HFFc6 (cell line): ENCODE measurements around the gene ZSWIM7. TPM values are rescaled to one million over a fixed set of nuclear protein-coding genes. Genes with fewer than 3 reads are reported as not detected.

Experiments
- DNase-seq: peaks from one replicate; pipeline ENCODE4 v3.0.0-alpha.2; 2018
- H3K27ac Mint-ChIP-seq: 2 replicates; pipeline ENCODE4 v1.8.0; 2020; ENCODE audit warnings: mild to moderate bottlenecking, mixed read lengths
- H3K27me3 Mint-ChIP-seq: 2 replicates; pipeline ENCODE4 v1.8.0; 2021; ENCODE audit warnings: mild to moderate bottlenecking, moderate library complexity, mixed read lengths; ENCODE audit not compliant: insufficient read depth
- H3K36me3 Mint-ChIP-seq: 2 replicates; pipeline ENCODE4 v1.8.0; 2021; ENCODE audit warnings: low read depth, mixed read lengths
- H3K4me1 Mint-ChIP-seq: 2 replicates; pipeline ENCODE4 v1.8.0; 2020; ENCODE audit warnings: low read depth, mixed read lengths
- H3K4me3 Mint-ChIP-seq: 2 replicates; pipeline ENCODE4 v1.8.0; 2020; ENCODE audit warnings: mild to moderate bottlenecking, moderate library complexity, mixed read lengths
- H3K9me3 Mint-ChIP-seq: 2 replicates; pipeline ENCODE4 v1.8.0; 2020; ENCODE audit warnings: mild to moderate bottlenecking, mixed read lengths
- CTCF ChIP-seq: fragments of 200-600 bp; sonication (generic); IDR thresholded peaks from 2 replicates; pipeline ENCODE4 v1.5.0; 2021; ENCODE audit warnings: antibody characterized with exemption, mild to moderate bottlenecking
- total RNA-seq, 6 experiments: library from RNA; stranded (reverse); fragmentation: NEBNext Ultra II Directional; extraction: Animal tissue kit (Norgen Biotek cat#: 25700); gene quantifications; 2 replicates in 1 of 6; 3 replicates in 5 of 6; pipeline ENCODE4 v1.2.3, GENCODE V29; 2021

ZSWIM7 gene
- total RNA-seq, 6 experiments from 2014 or later, result 11.4 to 17.7 (median 15.5) TPM

DNA sequence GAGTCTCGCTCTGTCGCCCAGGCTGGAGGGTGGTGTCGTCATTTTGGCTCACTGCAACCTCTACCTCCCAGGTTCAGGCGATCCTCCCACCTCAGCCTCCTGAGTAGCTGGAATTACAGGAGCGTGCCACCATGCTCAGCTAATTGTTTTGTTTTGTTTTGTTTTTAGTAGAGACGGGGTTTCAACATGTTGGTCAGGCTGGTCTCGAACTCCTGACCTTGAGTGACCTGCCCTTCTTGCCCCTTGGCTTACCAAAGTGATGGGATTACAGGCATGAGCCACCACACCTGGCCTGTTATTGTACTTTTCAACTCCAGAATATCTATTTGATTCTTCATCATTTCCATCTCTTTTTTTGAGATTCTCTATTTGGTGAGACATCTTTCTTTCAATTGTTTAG, 63.6 kb downstream of the ZSWIM7 start:
- no peak for DNase-seq
- no peak overlapping the region for H3K27ac Mint-ChIP-seq
- TF ChIP-seq CTCF, result no peak
- no peaks in the 10 kb centered on the region; the same call in 1 of the 2 replicates for H3K9me3 Mint-ChIP-seq
- no peaks in the 10 kb centered on the region; the same call in 1 of the 2 replicates for H3K36me3 Mint-ChIP-seq
- H3K27me3 Mint-ChIP-seq, result peaks cover 6% of the 10 kb centered on the region; the same call in 1 of the 2 replicates
- no peaks in the 10 kb centered on the region for H3K4me1 Mint-ChIP-seq
- H3K4me3 Mint-ChIP-seq, result no peak overlapping the region

DNA sequence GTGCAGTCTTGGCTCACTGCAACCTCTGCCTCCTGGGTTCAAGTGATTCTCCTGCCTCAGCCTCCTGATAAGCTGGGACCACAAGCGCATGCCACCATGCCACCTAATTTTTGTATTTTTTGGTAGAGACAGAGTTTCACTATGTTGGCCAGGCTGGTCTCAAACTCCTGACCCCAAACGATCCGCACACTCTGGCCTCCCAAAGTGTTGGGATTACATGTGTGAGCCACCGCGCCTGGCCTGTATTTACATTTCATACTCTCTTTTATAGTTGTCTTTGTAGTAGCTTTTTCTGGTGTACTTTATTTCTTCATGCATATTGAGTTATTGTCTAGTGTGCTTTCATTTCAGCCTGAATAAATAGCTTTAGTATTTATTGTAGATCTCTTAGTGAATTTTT, 64.6 kb downstream of the ZSWIM7 start:
- H3K36me3 Mint-ChIP-seq, result no peaks in the 10 kb centered on the region
- peaks cover 3% of the 10 kb centered on the region; the same call in 1 of the 2 replicates for H3K27me3 Mint-ChIP-seq
- H3K4me1 Mint-ChIP-seq, result no peaks in the 10 kb centered on the region
- no peak for TF ChIP-seq CTCF
- no peak overlapping the region for H3K27ac Mint-ChIP-seq
- DNase-seq, result no peak
- H3K4me3 Mint-ChIP-seq, result no peak overlapping the region
- no peaks in the 10 kb centered on the region; the same call in 1 of the 2 replicates for H3K9me3 Mint-ChIP-seq

DNA sequence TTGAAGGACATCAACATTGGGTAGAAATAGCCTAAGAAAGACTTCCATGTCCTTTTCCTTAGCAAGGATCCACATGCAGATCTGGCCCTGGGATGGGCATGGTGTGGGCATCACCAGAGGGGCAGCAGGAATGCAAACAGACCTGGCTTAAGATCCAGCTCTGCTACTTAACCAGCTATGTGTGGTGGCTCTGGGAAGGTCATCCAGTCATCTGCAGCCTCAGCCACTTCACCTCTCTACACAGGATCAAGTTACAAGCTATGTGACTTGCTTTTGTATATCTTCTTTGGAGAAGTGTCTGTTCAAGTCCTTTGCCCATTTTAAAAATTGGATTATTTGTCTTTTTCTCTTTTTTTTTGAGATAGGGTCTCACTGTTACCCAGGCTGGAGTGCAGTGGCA, 68.1 kb downstream of the ZSWIM7 start:
- no peak overlapping the region for H3K27ac Mint-ChIP-seq
- H3K4me3 Mint-ChIP-seq, result no peak overlapping the region

GRCh38 chr17:15930426-15930825, 69.1 kb downstream of the ZSWIM7 start:
- no peaks in the 10 kb centered on the region for H3K9me3 Mint-ChIP-seq
- H3K36me3 Mint-ChIP-seq, result no peaks in the 10 kb centered on the region
- H3K4me1 Mint-ChIP-seq, result no peaks in the 10 kb centered on the region
- no peak for DNase-seq
- H3K27ac Mint-ChIP-seq, result no peak overlapping the region
- peaks cover 25% of the 10 kb centered on the region for H3K27me3 Mint-ChIP-seq
- H3K4me3 Mint-ChIP-seq, result no peak overlapping the region
- no peak for TF ChIP-seq CTCF

More for the DNA sequence above, 68.1 kb downstream of the ZSWIM7 start:
- Mint-ChIP-seq H3K9me3 (no peaks in the 10 kb centered on the region), H3K4me1 (no peaks in the 10 kb centered on the region), H3K36me3 (no peaks in the 10 kb centered on the region), H3K27me3 (peaks cover 22% of the 10 kb centered on the region)
- TF ChIP-seq CTCF, result no peak
- DNase-seq, result no peak

GRCh38 chr17:15929941-15930340, 69.6 kb downstream of the ZSWIM7 start:
- H3K27ac Mint-ChIP-seq, result no peak overlapping the region
- H3K4me1 Mint-ChIP-seq, result no peaks in the 10 kb centered on the region
- no peak for DNase-seq
- peaks cover 25% of the 10 kb centered on the region for H3K27me3 Mint-ChIP-seq
- H3K36me3 Mint-ChIP-seq, result no peaks in the 10 kb centered on the region
- H3K4me3 Mint-ChIP-seq, result no peak overlapping the region
- H3K9me3 Mint-ChIP-seq, result no peaks in the 10 kb centered on the region
- no peak for TF ChIP-seq CTCF

DNA sequence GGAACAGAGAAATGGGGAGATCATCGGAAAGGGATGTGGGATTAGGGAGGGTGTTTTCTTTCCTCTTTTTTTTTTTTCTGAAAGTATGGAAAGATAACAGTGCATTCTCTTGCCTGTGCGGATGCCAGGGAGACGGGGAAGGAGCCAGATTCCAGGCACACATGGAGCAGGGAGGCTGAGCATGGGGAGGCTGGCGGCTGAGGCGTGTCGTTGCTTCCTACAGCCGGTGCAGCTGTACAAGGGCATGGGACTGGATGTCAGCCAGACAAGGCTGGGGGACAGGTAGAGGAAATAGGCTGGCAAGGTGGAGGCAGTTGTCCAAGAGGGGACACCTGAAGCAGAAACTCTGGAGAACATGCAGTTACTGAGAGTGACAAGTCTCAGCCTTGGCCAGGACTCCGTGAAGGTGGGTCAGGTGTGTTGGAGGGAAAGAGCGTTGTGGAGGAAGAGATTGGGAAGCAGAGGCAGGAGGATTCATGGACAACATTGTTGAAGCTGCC, 71.2 kb downstream of the ZSWIM7 start:
- no peak overlapping the region for H3K27ac Mint-ChIP-seq
- no peak for DNase-seq
- no peak for TF ChIP-seq CTCF
- H3K27me3 Mint-ChIP-seq, result peaks cover 25% of the 10 kb centered on the region
- no peaks in the 10 kb centered on the region for H3K4me1 Mint-ChIP-seq
- H3K9me3 Mint-ChIP-seq, result no peaks in the 10 kb centered on the region
- H3K4me3 Mint-ChIP-seq, result no peak overlapping the region
- H3K36me3 Mint-ChIP-seq, result no peaks in the 10 kb centered on the region
